Gastroesophageal sphincter (tissue), 4 donors: ENCODE results near the gene SELENOS. TPM values are rescaled to one million over a fixed set of nuclear protein-coding genes. Genes with fewer than 3 reads are reported as not detected.

Experiments
- total RNA-seq, 4 donors: library from RNA; depleted of rRNA; stranded (reverse); fragments of >200 nt; gene quantifications; one replicate each; pipeline ENCODE4 v1.1.0, GENCODE V29; 2016

Gene SELENOS
- total RNA-seq, 4 donors from 2014 or later: 56.1 to 75.5 (median 64.5) TPM

Other genes with a start within 250 kb of the SELENOS start
- 10 to 100 TPM; 13.8 to 30.6 (median 19.9) TPM for gene CHSY1, start 25.4 kb downstream of the SELENOS start, total RNA-seq
- 10 to 100 TPM; 22.5 to 39.5 (median 27.7) TPM for gene SNRPA1, start 17.8 kb upstream of the SELENOS start, total RNA-seq
- 10 to 100 TPM; 12.8 to 23.2 (median 18.4) TPM for gene PCSK6, start 212.2 kb upstream of the SELENOS start, total RNA-seq